Measurements from ENCODE around the gene CSH2. TPM values are rescaled to one million over a fixed set of nuclear protein-coding genes. Genes with fewer than 3 reads are reported as not detected.

The CSH2 gene
- total and polyA plus RNA-seq, 2 of the 13 experiments (the other 11 are each of a cell fraction or from before 2014, with no cell fraction given): not detected

GRCh38 chr17:63848834-63849689, 24.4 kb downstream of the CSH2 start (continued):
- TF ChIP-seq ZNF329 (CRISPR knock-in tag; IDR thresholded peaks at IDR 0.05; ENCODE audit: low read depth) (no peak), HMG20A (CRISPR knock-in tag; IDR thresholded peaks at IDR 0.05; ENCODE audit: borderline replicate concordance) (no peak), ZNF232 (CRISPR knock-in tag; IDR thresholded peaks at IDR 0.05; ENCODE audit: borderline replicate concordance) (no peak), ELF1 (CRISPR knock-in tag; IDR thresholded peaks at IDR 0.05) (peak; percentile 48; the same call in 1 of the 2 replicates), ZNF44 (CRISPR knock-in tag; IDR thresholded peaks at IDR 0.05) (no peak), ZNF138 (CRISPR knock-in tag; IDR thresholded peaks at IDR 0.05; ENCODE audit: low read depth) (no peak), ZNF460 (CRISPR knock-in tag; IDR thresholded peaks at IDR 0.05; ENCODE audit: borderline replicate concordance) (no peak; the same call in 1 of the 2 replicates), ZBTB7A (CRISPR knock-in tag; IDR thresholded peaks at IDR 0.05) (no peak), ZNF615 (CRISPR knock-in tag; IDR thresholded peaks at IDR 0.05; ENCODE audit: borderline replicate concordance) (no peak), POLR2G (IDR thresholded peaks at IDR 0.05; ENCODE audit: low read depth, low read length) (no peak), PHF21A (CRISPR knock-in tag; IDR thresholded peaks at IDR 0.05) (no peak), ZNF33A (CRISPR knock-in tag; IDR thresholded peaks at IDR 0.05; ENCODE audit: borderline replicate concordance) (no peak), PAXIP1 (CRISPR knock-in tag; conservative IDR thresholded peaks at IDR 0.05) (no peak), GATAD1 (CRISPR knock-in tag; IDR thresholded peaks at IDR 0.05) (no peak), KAT2B (IDR thresholded peaks at IDR 0.05; ENCODE audit: borderline replicate concordance, low read depth, low read length) (no peak), HBP1 (CRISPR knock-in tag; IDR thresholded peaks at IDR 0.05; ENCODE audit: low read depth) (no peak), HDAC1 (CRISPR knock-in tag; IDR thresholded peaks at IDR 0.05) (no peak), ZNF574 (CRISPR knock-in tag; IDR thresholded peaks at IDR 0.05) (no peak), ARID3A (IDR thresholded peaks at IDR 0.05; ENCODE audit: low read depth, low read length) (no peak), MTF1 (CRISPR knock-in tag; IDR thresholded peaks at IDR 0.05) (no peak), PPARG (CRISPR knock-in tag; conservative IDR thresholded peaks at IDR 0.05) (no peak)
